ENCODE measurements around the gene FBXW12.
"Not testable (repeated sequence)": the region's sequence is repeated elsewhere in the genome, so short reads cannot be mapped to it uniquely, and the experiment has no call there.

FBXW12 gene

DNA sequence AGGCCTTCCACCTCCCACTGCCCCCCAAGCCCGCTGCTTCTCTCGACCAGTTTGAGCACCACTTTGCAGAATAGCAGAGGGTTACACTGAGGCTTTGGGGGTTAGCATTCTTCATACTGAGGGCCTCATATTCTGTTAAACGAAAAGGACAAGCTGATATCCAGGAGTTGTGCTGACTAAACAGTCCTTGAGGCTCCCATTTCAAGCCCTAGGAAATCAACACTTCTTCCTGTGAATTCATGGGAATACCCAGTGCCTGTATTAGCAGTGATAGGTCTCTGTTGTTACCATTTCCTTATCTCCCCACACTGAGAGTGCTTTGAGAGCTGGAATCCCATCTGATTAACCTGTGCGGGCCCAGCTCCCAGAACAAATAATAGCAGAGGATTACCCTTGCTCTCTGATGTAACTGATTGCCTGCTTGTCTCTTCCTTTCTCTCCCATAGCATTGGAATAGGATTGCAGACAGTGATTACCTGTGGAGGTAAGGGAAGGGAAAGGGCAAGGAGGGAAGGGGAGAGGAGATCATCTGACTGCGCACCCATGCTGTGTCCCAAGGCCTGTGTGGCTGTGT is 930 bp downstream of the FBXW12 start:
- DNase-seq: no peak

GRCh38 chr3:48387634-48388033 is 15.6 kb downstream of the FBXW12 start:
- DNase-seq: no peak

- DNase-seq: no peak
Measured at GRCh38 chr3:48388966-48389365, 16.9 kb downstream of the FBXW12 start.

DNA sequence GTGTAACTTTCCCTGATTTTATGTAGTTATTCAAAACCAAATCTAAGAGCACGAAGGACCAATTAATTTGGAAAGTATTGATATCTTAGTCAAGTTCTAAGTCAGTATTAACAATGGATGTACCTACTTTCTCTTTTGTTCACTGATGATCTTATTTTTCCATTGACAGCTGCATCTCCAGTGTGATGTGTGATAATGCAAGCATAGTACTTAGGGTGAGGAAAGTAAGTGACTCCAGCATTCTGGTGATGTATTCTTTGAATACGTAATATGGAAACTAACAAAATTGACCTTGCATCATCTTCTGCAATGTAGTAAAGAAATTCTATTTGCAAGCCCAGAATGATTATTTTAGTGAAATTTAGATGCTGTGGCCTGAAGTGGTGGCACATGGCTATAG is 22.4 kb downstream of the FBXW12 start:
- DNase-seq: no peak

GRCh38 chr3:48395714-48396113 is 23.7 kb downstream of the FBXW12 start:
- DNase-seq: no peak

GRCh38 chr3:48397767-48398681 is 26.0 kb downstream of the FBXW12 start:
- DNase-seq: no peak

- no peak for DNase-seq
Measured at GRCh38 chr3:48398701-48399386, 26.8 kb downstream of the FBXW12 start.

GRCh38 chr3:48399387-48400172 is 27.6 kb downstream of the FBXW12 start:
- DNase-seq: no peak

- DNase-seq: no peak
Measured at GRCh38 chr3:48400824-48401433, 28.9 kb downstream of the FBXW12 start.

- not testable (repeated sequence) for DNase-seq
Measured at GRCh38 chr3:48401434-48401901, 29.4 kb downstream of the FBXW12 start.

GRCh38 chr3:48402281-48402732 is 30.3 kb downstream of the FBXW12 start:
- no peak for DNase-seq

DNA sequence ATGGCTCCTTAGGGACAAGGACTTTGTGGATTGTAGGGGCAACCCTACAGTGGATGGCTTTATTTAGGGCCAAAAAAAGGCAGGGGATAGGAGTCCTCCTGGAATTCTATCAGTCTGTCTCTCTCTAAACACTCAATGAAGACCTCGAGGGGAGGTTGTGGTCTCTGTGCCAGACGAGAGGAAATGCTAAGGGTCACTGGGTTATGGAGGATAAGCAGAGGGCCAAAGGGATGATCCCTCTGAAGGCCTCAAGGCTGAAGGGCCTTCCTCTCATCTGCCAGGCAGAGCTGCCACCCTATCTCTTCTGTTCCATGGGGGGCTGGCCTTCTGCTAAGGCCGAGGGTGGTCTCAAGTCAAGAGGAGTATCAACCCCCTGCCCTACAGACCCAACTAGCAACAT is 30.9 kb downstream of the FBXW12 start:
- no peak for DNase-seq

- DNase-seq: no peak
Measured at GRCh38 chr3:48403533-48404439, 31.8 kb downstream of the FBXW12 start.

DNA sequence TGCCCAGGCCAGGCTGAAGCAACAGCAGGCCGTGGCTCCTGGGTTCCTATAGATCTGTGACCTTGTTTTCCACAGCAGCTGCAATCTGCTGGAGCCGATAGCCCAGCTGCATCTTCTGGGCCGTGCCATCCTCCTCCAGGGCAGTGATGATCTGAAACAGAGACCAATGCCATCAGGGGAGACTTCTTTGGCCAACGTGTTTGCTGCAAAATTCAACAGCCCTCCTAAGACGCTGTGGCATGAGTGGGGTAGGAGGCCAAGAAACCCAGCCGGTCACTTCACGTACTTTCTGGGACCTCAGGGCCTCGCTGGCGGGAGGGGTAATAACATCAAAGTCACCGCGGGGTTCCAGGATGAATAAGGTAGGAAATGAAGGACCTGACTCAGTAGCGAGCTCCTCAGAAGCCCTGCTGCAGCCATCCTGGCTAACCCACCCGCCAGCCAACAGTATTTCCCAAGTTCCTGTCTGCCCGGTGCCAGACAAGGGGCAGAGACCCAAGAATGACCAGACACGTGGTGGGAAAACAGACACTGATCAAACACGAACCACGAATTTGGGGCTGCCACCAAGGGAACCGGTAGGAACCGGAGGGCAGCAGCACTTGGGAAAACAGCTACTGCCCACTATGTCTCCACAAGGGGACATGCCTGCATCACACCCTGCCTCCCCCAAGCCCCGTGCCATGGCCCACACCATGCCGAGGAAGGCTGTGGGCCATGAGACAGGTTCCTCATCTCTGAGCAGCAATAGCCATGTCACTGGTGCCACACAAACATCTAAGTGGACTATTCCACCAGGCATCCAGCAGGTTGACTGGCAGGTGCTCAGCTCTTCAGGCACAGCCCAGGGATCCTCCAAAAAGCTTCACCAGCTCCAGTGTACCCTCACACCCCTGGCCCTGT is 32.7 kb downstream of the FBXW12 start:
- DNase-seq: no peak

- no peak for DNase-seq
Measured at GRCh38 chr3:48405343-48405881, 33.4 kb downstream of the FBXW12 start.

DNA sequence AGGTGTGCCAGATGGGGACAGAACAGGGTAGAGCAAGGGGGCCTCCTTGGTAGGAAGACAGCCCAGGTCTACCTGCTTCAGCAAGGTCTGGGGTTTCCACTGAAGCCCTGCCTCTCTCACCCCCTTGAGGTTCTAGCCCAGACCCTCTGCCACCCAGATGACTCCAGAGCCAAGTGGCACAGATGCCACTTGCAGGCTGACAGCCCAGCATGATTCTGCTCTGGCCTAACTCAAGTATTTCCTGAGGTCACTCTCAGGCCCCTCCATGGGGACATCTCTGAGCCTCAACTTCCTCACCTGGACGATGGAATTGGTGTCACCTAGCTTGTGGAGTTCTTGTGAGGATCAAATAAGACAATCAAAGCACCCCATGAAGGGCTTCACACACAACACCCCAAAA is 34.0 kb downstream of the FBXW12 start:
- no peak for DNase-seq

- no peak for DNase-seq
Measured at GRCh38 chr3:48406443-48407431, 34.7 kb downstream of the FBXW12 start.

DNA sequence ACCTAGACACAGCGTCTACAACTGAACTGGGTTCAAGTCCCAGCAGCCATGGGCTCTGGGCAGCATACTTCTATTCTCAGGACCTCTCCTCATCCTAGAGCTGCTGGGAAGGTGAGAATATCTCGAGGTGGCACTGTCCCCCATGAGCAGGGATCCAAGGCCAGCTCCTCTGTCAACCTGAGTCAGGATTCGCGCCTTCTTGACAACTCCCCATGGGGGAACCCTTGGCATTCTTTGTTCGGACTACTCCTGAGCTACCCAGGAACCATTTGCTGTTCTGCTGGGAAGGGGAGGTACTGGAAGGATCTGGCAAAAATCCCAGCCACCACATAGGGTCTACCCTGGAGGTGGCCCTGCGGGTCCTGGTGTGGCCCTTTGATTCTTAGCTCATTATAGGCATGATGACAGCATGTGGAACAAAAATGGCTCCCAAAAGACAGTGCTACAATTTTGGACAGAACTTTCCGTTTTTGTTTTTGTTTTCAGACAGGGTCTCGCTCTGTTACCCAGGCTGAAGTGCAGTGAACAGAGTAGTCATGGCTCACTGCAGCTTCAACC is 35.6 kb downstream of the FBXW12 start:
- DNase-seq: no peak

Measured in NCI-H524 treated with DMSO at 0.1 percent for 48 hours (cell line).